SK-N-SH treated with all-trans-retinoic acid at 6 μM for 48 hours (cell line): ENCODE results near the gene RNF213.

Experiments
- ARNTL ChIP-seq: fragments of 450-650 bp; formaldehyde crosslinking; IDR thresholded peaks from 2 replicates; pipeline ENCODE4 v1.5.0; 2020; ENCODE audit warnings: low read depth, mild to moderate bottlenecking, moderate library complexity, borderline replicate concordance
- CREB5 ChIP-seq: fragments of 250-450 bp; sonication (Bioruptor Pico); IDR thresholded peaks from 2 replicates; pipeline ENCODE4 v1.5.1; 2020; ENCODE audit warnings: low read depth, mild to moderate bottlenecking, moderate library complexity
- OSR1 ChIP-seq: fragments of 250-450 bp; sonication (Bioruptor Pico); IDR thresholded peaks from 2 replicates; pipeline ENCODE4 v1.8.0; 2022; ENCODE audit warnings: moderate library complexity, mild to moderate bottlenecking, inconsistent platforms
- PATZ1 ChIP-seq: fragments of 250-450 bp; sonication (Bioruptor Pico); IDR thresholded peaks from 2 replicates; pipeline ENCODE4 v1.8.0; 2020; ENCODE audit warnings: mild to moderate bottlenecking, moderate library complexity, borderline replicate concordance
- RARB ChIP-seq: fragments of 250-450 bp; sonication (Bioruptor Pico); IDR thresholded peaks from 2 replicates; pipeline ENCODE4 v1.8.0; 2021; ENCODE audit warnings: mild to moderate bottlenecking, moderate library complexity
- SNAI2 ChIP-seq: fragments of 250-450 bp; sonication (Bioruptor Pico); IDR thresholded peaks from 2 replicates; pipeline ENCODE4 v1.5.0; 2020; ENCODE audit warnings: mild to moderate bottlenecking, moderate library complexity
- ZFP3 ChIP-seq: fragments of 250-450 bp; sonication (Bioruptor Pico); IDR thresholded peaks from 2 replicates; pipeline ENCODE4 v1.5.0; 2020; ENCODE audit warnings: mild to moderate bottlenecking, moderate library complexity
- ZFP30 ChIP-seq: fragments of 450-650 bp; formaldehyde crosslinking; IDR thresholded peaks from 2 replicates; pipeline ENCODE4 v1.5.0; 2022; ENCODE audit warnings: mild to moderate bottlenecking, moderate library complexity
- ZNF565 ChIP-seq: fragments of 450-650 bp; formaldehyde crosslinking; conservative IDR thresholded peaks from 2 replicates; pipeline ENCODE4 v1.5.0; 2020; ENCODE audit warnings: low read depth, mild to moderate bottlenecking, moderate library complexity
- TF ChIP-seq, protein P1 (sequence below): fragments of 250-450 bp; sonication (Bioruptor Pico); IDR thresholded peaks from 2 replicates; pipeline ENCODE4 v1.8.0; 2021; ENCODE audit warnings: low read depth, mild to moderate bottlenecking, moderate library complexity, borderline replicate concordance
- TF ChIP-seq, protein P2 (sequence below): fragments of 250-450 bp; sonication (Bioruptor Pico); IDR thresholded peaks from 2 replicates; pipeline ENCODE4 v1.5.1; 2021; ENCODE audit warnings: mild to moderate bottlenecking, moderate library complexity

GRCh38 chr17:80285237-80285920, 24.7 kb downstream of the RNF213 start:
- TF ChIP-seq CREB5 (CRISPR knock-in tag) (no peak), ARNTL (CRISPR knock-in tag) (no peak), OSR1 (no peak), PATZ1 (CRISPR knock-in tag) (no peak), SNAI2 (CRISPR knock-in tag) (no peak), RARB (no peak), ZNF565 (no peak), ZFP3 (no peak), ZFP30 (CRISPR knock-in tag) (no peak)
- TF ChIP-seq, protein P1, sequence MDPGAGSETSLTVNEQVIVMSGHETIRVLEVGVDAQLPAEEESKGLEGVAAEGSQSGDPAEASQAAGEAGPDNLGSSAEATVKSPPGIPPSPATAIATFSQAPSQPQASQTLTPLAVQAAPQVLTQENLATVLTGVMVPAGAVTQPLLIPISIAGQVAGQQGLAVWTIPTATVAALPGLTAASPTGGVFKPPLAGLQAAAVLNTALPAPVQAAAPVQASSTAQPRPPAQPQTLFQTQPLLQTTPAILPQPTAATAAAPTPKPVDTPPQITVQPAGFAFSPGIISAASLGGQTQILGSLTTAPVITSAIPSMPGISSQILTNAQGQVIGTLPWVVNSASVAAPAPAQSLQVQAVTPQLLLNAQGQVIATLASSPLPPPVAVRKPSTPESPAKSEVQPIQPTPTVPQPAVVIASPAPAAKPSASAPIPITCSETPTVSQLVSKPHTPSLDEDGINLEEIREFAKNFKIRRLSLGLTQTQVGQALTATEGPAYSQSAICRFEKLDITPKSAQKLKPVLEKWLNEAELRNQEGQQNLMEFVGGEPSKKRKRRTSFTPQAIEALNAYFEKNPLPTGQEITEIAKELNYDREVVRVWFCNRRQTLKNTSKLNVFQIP: no peak
- TF ChIP-seq, protein P2, sequence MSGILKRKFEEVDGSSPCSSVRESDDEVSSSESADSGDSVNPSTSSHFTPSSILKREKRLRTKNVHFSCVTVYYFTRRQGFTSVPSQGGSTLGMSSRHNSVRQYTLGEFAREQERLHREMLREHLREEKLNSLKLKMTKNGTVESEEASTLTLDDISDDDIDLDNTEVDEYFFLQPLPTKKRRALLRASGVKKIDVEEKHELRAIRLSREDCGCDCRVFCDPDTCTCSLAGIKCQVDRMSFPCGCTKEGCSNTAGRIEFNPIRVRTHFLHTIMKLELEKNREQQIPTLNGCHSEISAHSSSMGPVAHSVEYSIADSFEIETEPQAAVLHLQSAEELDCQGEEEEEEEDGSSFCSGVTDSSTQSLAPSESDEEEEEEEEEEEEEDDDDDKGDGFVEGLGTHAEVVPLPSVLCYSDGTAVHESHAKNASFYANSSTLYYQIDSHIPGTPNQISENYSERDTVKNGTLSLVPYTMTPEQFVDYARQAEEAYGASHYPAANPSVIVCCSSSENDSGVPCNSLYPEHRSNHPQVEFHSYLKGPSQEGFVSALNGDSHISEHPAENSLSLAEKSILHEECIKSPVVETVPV: no peak
